ENCODE data around the gene LRRK1.

Gene LRRK1

GRCh38 chr15:100878130-100878529, 41.0 kb upstream of the LRRK1 start:
- in situ Hi-C loops (cut with MboI; ENCODE audit: low sequenced_read_pairs, unreplicated experiment): loop anchor here (10.0 kb wide), 1 partner anchor 243 kb away; no protein-coding TSS in a partner anchor
- no peak for TF ChIP-seq CTCF (IDR thresholded peaks at IDR 0.05; ENCODE audit: borderline replicate concordance, control extremely low read depth, extremely low read depth, insufficient read depth, missing control alignments)
- no peak for DNase-seq (ENCODE audit: low spot score)

- no peak for DNase-seq (ENCODE audit: low spot score)
- no peak for TF ChIP-seq CTCF (IDR thresholded peaks at IDR 0.05; ENCODE audit: borderline replicate concordance, control extremely low read depth, extremely low read depth, insufficient read depth, missing control alignments)
- in situ Hi-C loops (cut with MboI; ENCODE audit: low sequenced_read_pairs, unreplicated experiment): loop anchor here (10.0 kb wide), 1 partner anchor 244 kb away; no protein-coding TSS in a partner anchor
These were observed 40.5 kb upstream of the LRRK1 start for GRCh38 chr15:100878648-100879047.

- DNase-seq (ENCODE audit: low spot score): peak; percentile 51
- in situ Hi-C loops (cut with MboI; ENCODE audit: low sequenced_read_pairs, unreplicated experiment): loop anchor here (10.0 kb wide), 1 partner anchor 244 kb away; no protein-coding TSS in a partner anchor
- no peak for TF ChIP-seq CTCF (IDR thresholded peaks at IDR 0.05; ENCODE audit: borderline replicate concordance, control extremely low read depth, extremely low read depth, insufficient read depth, missing control alignments)
These were observed 40.1 kb upstream of the LRRK1 start for GRCh38 chr15:100879061-100879463.

- in situ Hi-C loops (cut with MboI; ENCODE audit: low sequenced_read_pairs, unreplicated experiment): loop anchor here (10.0 kb wide), 1 partner anchor 245 kb away; no protein-coding TSS in a partner anchor
- DNase-seq (ENCODE audit: low spot score): peak; percentile 62
- TF ChIP-seq CTCF (IDR thresholded peaks at IDR 0.05; ENCODE audit: borderline replicate concordance, control extremely low read depth, extremely low read depth, insufficient read depth, missing control alignments): no peak
These were observed 39.6 kb upstream of the LRRK1 start, which contains the start of gene ALDH1A3 for GRCh38 chr15:100879464-100880138. ALDH1A3 (plus strand) TSS chr15:100879831; CDS start chr15:100879908, 77 bp downstream.

GRCh38 chr15:100880139-100880896, 38.8 kb upstream of the LRRK1 start:
- peak; percentile 48 for DNase-seq (ENCODE audit: low spot score)
- no peak for TF ChIP-seq CTCF (IDR thresholded peaks at IDR 0.05; ENCODE audit: borderline replicate concordance, control extremely low read depth, extremely low read depth, insufficient read depth, missing control alignments)
- in situ Hi-C loops (cut with MboI; ENCODE audit: low sequenced_read_pairs, unreplicated experiment): no loop called here

GRCh38 chr15:100880897-100881242, 38.3 kb upstream of the LRRK1 start:
- in situ Hi-C loops (cut with MboI; ENCODE audit: low sequenced_read_pairs, unreplicated experiment): no loop called here
- no peak for DNase-seq (ENCODE audit: low spot score)
- TF ChIP-seq CTCF (IDR thresholded peaks at IDR 0.05; ENCODE audit: borderline replicate concordance, control extremely low read depth, extremely low read depth, insufficient read depth, missing control alignments): no peak

Data from GM13976 (cell line).